Glutamatergic neuron (in vitro differentiated cells): ENCODE results near the gene CHN2. TPM values are rescaled to one million over a fixed set of nuclear protein-coding genes. Genes with fewer than 3 reads are reported as not detected.

ENCODE experiments used
- DNase-seq: peaks from one replicate; pipeline ENCODE4 v3.0.0; 2022
- H3K27ac Mint-ChIP-seq: one replicate; pipeline ENCODE4 v1.8.0; 2020; ENCODE audit warnings: mild to moderate bottlenecking, mixed read lengths, inconsistent platforms; ENCODE audit not compliant: unreplicated experiment
- H3K27me3 Mint-ChIP-seq: one replicate; pipeline ENCODE4 v1.8.0; 2020; ENCODE audit warnings: mild to moderate bottlenecking, moderate library complexity, mixed read lengths, inconsistent platforms; ENCODE audit not compliant: unreplicated experiment
- H3K36me3 Mint-ChIP-seq: one replicate; pipeline ENCODE4 v1.8.0; 2020; ENCODE audit warnings: mild to moderate bottlenecking, mixed read lengths, inconsistent platforms; ENCODE audit not compliant: unreplicated experiment
- H3K4me1 Mint-ChIP-seq: one replicate; pipeline ENCODE4 v1.8.0; 2020; ENCODE audit warnings: mild to moderate bottlenecking, low read depth, mixed read lengths, inconsistent platforms; ENCODE audit not compliant: unreplicated experiment
- H3K4me3 Mint-ChIP-seq: one replicate; pipeline ENCODE4 v1.8.0; 2020; ENCODE audit warnings: mild to moderate bottlenecking, mixed read lengths, inconsistent platforms; ENCODE audit not compliant: unreplicated experiment
- H3K9me3 Mint-ChIP-seq: one replicate; pipeline ENCODE4 v1.8.0; 2020; ENCODE audit warnings: mild to moderate bottlenecking, moderate library complexity, mixed read lengths, inconsistent platforms; ENCODE audit not compliant: unreplicated experiment
- total RNA-seq: library from RNA; stranded (reverse); fragmentation: NEBNext Ultra II Directional; extraction: Animal tissue kit (Norgen Biotek cat#: 25700); gene quantifications from one replicate; pipeline ENCODE4 v1.2.1, GENCODE V29; 2021; ENCODE audit not compliant: unreplicated experiment
- TF ChIP-seq, protein P1 (sequence below): fragments of 200-600 bp; sonication (generic); IDR thresholded peaks from one replicate; pipeline ENCODE4 v1.5.0; 2021; ENCODE audit not compliant: partially characterized antibody, unreplicated experiment

The CHN2 gene
- total RNA-seq, 1 donor from 2014 or later: 63.2 TPM

DNA sequence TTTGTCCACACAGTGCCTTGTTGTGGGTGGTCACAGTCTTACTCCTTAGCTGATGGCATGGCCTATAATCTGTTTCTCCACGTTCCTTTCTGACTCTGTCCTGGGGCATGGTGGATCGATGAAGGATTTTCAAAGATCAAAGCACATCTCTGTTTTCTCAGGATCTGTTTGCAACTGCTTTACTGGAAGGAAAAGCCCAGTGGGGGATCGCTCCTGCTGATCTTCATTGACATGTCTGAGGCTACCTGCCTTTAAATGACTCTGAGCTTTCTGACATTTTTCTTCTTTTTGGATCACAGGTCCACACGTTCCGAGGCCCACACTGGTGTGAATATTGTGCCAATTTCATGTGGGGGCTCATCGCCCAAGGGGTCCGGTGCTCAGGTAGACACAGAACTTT is 301.1 kb downstream of the CHN2 start:
- H3K4me3 Mint-ChIP-seq: no peak overlapping the region
- H3K27ac Mint-ChIP-seq: no peak overlapping the region
- no peaks in the 10 kb centered on the region for H3K36me3 Mint-ChIP-seq
- H3K27me3 Mint-ChIP-seq: no peaks in the 10 kb centered on the region
- peaks cover 3% of the 10 kb centered on the region for H3K4me1 Mint-ChIP-seq
- TF ChIP-seq, protein P1, sequence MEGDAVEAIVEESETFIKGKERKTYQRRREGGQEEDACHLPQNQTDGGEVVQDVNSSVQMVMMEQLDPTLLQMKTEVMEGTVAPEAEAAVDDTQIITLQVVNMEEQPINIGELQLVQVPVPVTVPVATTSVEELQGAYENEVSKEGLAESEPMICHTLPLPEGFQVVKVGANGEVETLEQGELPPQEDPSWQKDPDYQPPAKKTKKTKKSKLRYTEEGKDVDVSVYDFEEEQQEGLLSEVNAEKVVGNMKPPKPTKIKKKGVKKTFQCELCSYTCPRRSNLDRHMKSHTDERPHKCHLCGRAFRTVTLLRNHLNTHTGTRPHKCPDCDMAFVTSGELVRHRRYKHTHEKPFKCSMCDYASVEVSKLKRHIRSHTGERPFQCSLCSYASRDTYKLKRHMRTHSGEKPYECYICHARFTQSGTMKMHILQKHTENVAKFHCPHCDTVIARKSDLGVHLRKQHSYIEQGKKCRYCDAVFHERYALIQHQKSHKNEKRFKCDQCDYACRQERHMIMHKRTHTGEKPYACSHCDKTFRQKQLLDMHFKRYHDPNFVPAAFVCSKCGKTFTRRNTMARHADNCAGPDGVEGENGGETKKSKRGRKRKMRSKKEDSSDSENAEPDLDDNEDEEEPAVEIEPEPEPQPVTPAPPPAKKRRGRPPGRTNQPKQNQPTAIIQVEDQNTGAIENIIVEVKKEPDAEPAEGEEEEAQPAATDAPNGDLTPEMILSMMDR: no peak
- DNase-seq: no peak
- H3K9me3 Mint-ChIP-seq: no peaks in the 10 kb centered on the region

DNA sequence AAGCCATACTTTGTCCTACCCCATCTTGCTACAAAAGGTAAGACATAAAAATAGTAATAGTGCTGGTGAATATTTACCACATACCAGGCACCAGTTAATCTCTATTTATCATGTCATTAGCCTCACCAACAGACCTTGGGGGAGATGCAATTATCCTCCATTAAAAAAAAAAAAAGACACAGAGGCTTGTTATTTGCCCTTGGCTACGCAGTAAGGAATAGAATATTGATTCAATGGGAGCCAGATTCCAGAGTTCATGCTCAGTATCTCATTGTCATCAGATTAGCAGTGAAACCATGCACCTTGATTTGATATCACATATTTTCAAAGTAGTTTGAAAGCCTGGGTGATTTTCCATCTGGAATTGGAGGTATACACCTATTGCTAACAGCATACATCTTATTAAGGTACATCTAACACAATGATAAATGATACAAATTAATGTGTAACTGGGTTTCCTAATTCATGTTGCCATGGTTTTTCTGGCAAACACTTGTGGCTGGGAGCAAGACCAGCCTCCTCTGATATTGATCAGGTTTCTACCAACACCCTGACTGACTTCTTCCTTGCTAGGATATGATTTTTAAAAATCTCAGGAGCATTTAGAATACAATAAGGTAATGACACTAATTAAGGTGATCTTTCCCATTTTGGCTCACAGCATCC is 301.9 kb downstream of the CHN2 start:
- H3K27me3 Mint-ChIP-seq: no peaks in the 10 kb centered on the region
- H3K9me3 Mint-ChIP-seq: peaks cover 2% of the 10 kb centered on the region
- H3K27ac Mint-ChIP-seq: no peak overlapping the region
- H3K4me1 Mint-ChIP-seq: peaks cover 3% of the 10 kb centered on the region
- H3K4me3 Mint-ChIP-seq: no peak overlapping the region
- TF ChIP-seq, protein P1: no peak
- no peak for DNase-seq
- no peaks in the 10 kb centered on the region for H3K36me3 Mint-ChIP-seq

DNA sequence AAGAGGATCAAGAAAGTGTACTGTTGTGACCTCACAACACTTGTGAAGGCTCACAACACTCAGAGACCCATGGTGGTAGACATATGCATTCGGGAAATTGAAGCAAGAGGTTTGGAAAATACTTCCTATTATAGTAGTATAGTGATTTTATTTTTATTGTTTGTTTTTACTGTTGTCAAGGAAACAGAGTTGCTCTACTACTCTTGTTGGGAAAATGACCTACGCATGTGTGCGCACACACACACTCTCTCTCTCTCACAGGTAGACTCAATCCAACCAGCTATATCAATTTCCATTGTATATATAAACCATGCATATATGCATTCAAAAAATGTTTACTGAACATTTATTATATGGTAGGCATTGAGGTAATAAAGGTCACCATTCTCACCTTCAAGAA is 305.4 kb downstream of the CHN2 start:
- Mint-ChIP-seq H3K36me3 (peaks cover 4% of the 10 kb centered on the region), H3K9me3 (peaks cover 4% of the 10 kb centered on the region), H3K27me3 (no peaks in the 10 kb centered on the region), H3K4me1 (peaks cover 3% of the 10 kb centered on the region), H3K27ac (no peak overlapping the region), H3K4me3 (no peak overlapping the region)
- no peak for DNase-seq
- TF ChIP-seq, protein P1: no peak

DNA sequence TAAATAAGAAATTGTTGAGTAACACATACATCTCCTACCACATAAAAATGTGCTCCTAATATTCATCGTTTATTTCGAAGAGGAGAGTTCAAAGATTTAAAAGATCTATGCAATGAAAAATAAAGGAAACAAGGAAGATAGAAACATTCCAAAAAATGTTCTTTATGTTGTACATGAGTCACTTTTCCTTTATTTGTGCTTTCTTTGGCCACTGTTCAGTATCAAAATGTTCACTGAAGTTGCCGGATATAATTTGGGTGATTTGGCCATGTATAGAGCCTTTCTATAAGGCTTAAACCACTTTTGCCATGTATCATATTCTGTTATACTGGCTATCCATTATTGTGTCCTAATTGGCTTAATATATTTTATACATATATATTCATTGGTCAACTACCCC is 306.1 kb downstream of the CHN2 start:
- no peaks in the 10 kb centered on the region for H3K27me3 Mint-ChIP-seq
- no peak for DNase-seq
- H3K27ac Mint-ChIP-seq: no peak overlapping the region
- H3K36me3 Mint-ChIP-seq: peaks cover 4% of the 10 kb centered on the region
- H3K4me3 Mint-ChIP-seq: no peak overlapping the region
- peaks cover 3% of the 10 kb centered on the region for H3K4me1 Mint-ChIP-seq
- TF ChIP-seq, protein P1: no peak
- peaks cover 4% of the 10 kb centered on the region for H3K9me3 Mint-ChIP-seq

DNA sequence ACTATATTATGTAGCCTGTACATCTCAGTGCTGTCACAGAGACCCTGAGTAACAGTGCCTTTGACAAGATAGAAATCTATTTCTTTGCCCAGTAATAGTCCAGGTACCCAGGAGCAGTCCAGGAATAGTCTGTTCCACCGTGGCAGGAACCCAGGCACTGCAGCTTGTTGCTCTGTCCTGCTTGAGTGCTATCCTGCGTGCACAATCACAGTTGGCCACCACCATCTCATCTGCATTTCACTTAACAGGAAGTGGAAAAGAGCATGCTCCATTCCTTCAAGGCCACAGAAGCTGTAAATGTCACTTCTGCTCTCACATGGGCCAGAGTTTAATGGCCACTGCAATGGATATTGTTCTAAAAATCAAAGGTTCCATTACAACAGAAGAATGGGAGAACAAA is 307.6 kb downstream of the CHN2 start:
- Mint-ChIP-seq H3K9me3 (peaks cover 4% of the 10 kb centered on the region), H3K4me1 (no peaks in the 10 kb centered on the region), H3K36me3 (peaks cover 4% of the 10 kb centered on the region), H3K27me3 (no peaks in the 10 kb centered on the region), H3K27ac (no peak overlapping the region), H3K4me3 (no peak overlapping the region)
- DNase-seq: no peak
- TF ChIP-seq, protein P1: no peak
